Measurements from ENCODE around the gene MARK2. TPM values are rescaled to one million over a fixed set of nuclear protein-coding genes. Genes with fewer than 3 reads are reported as not detected.

Gene MARK2
- total RNA-seq, 1 experiment from 2014 or later: 10.1 TPM

DNA sequence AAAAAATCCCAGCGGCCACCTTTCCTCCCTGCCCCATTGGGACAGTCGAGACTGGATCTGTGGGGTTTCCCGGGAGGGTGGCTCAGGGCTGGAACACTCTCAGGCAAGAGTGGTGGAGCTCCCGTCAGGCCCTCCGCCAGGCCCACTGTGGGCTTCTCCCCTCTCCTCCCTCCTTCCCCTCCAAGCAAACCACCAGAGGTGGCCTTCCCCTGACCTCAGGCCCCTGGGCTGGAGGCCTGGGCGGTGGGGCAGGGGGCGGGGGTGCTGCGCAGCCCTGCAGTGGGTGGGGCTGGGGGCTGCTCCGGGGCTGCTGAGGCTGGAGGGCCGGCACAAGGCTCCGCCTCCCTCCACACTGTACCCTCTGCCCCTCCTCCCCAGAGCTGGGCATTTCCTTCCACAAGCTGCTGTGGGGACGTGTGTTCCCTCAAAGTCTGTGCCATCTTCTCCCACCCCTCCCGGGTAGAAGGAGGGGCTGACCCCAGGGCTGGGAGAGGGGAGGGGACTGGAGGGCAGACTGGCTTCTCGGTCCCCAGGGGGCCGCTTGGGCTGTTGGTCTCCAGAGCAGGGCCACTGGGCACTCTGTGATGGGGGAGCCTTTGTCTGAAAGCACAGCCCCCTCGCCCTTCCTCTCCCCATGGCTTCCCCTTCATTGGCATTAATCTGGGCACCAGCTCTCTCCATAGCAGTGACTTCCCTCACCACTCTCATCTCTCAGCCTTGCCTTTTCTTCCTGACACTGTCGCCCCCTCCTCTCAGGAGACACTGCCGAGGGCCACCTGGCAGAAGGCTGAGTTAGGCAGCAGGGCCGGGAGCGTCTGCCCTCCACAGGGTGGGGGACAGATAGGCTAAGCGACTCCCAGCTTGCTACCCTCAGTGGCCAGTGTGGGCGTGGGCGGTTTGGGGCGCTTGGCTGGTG, 70.9 kb downstream of the MARK2 start:
- no peak for DNase-seq (ENCODE audit: low spot score)

DNA sequence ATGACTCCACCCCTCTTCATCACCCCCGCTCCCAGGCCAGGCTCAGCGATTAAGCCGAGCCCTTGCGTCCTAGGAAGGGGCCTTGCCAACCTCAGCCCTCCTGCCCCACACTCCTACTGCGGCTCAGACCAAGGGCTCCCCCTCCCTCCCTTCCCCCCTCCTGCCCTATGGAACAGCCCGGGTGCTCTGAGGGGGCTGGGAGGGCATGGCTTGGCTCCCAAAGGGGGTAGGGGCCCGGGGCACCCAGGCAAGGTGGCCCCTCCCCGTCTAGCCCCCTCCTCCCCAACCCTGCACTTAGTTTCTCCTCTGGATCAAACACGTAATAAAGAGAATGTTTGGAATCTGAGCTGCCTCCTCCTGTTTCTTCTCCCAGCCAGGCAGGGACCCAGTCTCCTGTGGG, 71.8 kb downstream of the MARK2 start:
- DNase-seq (ENCODE audit: low spot score): no peak

DNA sequence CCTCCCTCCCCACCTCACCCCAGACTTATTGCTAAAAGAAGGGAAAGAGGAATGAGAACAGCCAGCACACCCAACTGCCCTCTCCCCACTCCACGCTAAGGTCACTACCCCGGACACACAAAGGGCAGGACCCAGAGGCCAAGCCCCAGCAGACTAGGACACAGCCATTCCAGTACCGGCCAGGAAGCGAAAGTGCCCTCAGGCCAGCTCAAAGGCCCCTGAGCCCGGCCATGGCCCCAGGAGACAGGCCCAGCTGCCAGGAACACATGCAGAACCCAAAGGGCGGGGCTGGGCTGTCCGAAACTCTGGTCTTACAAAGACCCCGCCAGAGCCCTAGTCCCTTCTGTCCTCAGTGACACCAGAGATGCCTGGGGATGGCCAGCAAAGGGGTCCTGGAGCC, 72.5 kb downstream of the MARK2 start:
- no peak for DNase-seq (ENCODE audit: low spot score)

DNA sequence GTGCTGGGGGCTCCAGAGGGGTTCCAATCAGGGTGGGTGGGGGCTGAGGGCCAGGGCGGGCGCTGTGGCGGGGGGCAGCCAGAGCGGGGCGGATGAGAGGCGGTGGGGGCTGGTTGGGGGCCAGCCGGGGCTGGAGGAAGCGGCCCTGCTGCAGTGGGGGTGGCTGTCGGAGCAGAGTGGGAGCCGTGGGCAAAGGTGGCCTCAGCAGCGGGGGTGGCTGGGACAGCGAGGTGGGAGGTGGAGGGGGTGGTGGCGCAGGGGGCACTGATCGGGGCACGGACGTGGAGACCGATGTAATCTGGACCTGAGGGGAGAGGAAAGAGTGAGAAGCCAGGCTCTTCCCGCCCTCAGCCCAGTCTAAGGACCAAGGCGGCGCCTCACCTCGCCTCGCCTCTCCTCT, 73.0 kb downstream of the MARK2 start:
- DNase-seq (ENCODE audit: low spot score): no peak

DNA sequence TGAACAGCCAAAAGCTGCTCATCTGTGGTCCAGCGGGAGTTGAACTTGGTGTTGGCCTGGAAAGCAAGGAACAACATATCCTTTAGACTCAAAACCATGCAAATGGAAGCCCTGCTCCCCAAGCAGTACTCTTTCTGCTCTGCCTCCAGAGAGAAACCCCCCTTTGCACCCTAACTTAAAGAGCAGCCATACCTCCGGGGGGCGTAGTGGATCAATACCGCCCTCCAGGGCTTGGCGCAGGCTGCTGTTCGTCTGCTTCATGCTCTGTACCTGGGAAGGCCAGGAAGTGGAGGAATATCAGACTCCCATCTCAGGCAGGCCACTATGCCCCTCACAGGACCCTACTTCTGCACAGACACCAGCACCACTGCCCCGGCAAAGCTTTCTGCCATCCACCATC, 73.8 kb downstream of the MARK2 start:
- DNase-seq (ENCODE audit: low spot score): no peak

DNA sequence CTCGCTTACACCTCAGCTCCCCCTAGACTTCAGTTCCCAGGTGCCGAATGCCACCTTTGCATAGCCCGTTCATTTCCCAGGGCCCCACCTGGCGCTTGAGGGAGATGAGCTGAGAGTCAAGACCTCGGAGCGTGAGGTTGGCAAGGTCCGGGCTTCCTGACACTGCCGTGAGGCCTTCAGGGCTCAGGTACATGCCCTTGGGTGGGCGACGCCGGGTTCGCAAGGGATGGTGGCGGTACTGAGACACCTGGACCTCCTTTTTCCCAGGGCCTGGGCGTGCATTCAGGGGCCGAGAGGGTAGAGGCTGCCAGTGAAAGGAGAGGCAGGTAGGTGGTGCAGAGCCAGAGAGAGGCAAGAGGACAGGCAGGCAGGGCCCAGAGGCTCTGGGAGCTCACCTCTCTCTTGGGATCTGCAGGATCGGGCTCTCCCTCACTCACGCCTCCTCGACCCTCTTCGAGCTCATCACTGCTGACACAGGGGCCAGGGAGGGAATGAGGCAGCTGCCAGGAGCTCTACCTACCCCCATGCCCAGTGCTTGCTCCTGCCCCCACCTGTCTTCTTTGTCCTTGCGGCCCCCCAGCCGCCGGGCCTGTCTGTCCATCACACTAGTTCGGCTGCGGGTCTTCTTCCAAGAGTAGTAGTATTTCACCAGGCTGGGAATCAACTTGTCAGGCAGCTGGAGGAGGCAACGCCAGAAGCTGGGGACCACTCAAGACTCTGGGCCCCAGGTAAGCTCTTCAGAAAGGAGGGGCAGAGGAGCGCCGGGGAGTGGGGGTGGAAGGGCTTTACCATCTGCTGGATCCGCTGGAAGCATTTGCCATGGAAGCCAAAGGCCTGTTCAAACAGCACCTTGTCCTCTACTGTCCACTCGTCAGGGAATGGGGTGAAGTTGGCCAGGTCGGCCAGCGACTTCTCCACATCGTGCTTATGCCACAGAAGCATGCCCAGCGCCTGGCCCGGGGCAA, 75.2 kb downstream of the MARK2 start:
- no peak for DNase-seq (ENCODE audit: low spot score)

DNA sequence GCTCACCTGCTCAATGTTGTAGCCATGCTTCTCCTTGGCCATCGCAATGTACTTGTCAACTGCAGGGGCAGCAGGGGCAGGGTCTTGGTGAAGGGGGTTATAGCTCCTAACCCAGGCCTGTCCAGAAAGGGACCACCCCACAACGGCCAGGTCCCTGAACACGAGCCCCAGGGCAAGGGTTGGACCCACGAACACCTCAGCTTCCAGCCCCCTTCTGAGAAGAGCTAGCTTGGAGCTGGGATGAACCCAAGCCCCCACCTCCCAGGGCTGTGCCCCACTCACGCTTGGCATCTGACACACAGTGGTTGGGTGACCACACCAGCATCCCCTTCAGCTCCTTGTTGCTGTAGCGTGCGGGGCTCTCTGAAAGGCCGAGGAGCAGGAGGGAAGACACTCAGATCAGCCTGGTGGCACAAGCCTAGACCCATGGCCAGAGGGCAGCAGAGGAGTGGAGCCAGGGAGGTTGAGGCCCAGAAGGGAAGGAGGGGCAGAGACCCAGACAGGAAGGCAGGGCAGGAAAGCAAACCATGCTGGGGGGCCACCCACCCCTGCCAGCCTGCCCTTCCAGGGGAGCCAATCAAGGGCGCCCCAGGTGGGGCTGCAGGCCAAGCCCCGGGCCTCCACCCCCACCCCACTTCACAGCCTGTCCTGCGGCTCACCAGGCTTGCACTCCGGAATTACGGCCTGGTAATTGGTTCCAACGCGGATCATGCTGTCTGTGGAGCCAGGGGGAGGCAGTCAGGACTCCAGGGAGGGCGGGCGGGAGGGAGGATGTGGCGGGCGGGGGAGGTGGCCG, 76.2 kb downstream of the MARK2 start:
- no peak for DNase-seq (ENCODE audit: low spot score)

DNA sequence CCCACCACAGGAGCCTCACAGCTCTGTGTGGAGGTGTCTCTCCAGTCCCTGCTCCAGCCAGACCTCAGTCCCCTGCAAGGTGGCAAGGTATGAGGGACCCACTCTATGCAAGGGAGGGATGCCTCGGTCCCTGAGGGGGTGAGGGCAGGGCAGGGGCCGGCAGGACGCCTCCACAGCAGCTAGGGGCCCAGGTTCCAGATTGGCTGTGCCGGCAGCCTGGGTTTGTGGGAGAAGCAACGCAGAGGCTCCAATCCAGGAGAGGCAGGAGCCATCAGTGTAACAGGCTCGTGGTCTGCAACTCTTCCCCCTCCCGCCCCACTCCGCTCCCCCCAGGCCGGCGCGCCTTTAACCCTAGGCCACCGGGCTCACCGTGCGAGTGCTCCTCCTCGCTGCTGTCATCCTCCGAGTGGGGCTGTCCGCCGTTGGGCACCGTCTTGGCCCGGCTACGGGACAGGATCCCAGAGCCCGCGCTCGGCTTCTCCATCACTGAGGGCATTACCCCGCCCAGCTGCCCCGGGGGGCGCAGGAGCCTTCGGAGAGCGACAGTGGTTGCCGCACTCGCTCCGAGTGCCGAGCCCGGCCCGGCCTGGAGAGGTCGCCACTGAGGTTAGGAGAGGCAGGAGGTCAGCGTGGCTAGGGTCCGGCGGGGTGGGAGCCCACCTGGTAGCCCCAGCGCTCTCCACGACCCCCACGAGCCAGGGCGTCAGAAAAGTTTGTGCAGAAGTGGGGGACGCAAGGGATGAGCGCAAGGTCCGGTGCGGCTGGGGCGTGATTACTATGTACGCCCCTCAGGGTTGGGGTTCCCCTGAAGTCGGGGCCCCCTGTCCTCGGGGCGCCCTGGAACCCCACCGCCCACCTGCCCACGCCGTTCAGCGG, 77.3 kb downstream of the MARK2 start:
- no peak for DNase-seq (ENCODE audit: low spot score)

DNA sequence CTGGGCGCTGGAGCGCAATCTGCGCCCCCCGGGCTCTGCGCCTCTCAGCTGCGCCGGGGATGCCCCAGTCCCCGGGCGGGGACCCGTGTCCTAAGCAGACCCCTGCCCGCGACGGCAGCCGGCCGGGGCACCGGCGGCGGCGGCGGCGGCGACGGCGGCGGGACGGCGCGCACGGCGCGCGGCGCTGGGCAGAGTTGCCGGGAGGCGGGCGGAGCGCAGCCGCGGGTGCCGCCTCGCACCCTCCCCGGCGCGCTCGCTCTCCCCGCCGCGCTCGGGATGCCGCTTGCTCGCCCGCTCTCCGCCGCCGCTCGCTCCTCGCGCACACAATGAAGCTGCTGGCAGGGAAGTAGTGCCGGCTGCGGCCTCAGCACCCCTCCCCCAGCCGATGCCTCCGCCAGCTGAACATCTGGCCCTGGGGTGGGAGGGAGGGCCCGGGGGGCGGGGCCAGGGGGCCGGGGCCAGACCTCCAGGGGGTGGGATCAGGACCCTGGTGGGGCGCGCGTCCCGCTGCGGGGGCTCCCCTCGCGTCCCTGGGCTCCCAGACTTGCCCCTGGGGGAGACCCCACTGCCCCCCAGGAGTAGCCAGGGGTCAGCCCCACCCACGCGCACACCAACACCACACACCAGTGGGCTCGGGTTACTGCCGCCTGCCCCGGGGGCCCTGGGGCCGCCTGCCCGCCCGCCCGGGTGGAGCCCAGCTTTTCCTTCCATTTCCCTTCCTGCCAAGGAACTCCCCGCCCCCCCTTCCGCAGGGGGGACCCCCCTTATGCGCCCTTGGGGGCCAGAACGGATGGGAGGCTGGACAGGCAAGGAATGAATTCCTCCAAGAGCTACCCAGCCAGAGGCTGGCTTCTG, 78.2 kb downstream of the MARK2 start, which contains the start of gene RCOR2:
RCOR2 (minus strand) TSS at position 328 of the 855 bp plus-strand sequence. CDS start 708 bp downstream, outside the sequence.
- peak; percentile 75 for DNase-seq (ENCODE audit: low spot score)

DNA sequence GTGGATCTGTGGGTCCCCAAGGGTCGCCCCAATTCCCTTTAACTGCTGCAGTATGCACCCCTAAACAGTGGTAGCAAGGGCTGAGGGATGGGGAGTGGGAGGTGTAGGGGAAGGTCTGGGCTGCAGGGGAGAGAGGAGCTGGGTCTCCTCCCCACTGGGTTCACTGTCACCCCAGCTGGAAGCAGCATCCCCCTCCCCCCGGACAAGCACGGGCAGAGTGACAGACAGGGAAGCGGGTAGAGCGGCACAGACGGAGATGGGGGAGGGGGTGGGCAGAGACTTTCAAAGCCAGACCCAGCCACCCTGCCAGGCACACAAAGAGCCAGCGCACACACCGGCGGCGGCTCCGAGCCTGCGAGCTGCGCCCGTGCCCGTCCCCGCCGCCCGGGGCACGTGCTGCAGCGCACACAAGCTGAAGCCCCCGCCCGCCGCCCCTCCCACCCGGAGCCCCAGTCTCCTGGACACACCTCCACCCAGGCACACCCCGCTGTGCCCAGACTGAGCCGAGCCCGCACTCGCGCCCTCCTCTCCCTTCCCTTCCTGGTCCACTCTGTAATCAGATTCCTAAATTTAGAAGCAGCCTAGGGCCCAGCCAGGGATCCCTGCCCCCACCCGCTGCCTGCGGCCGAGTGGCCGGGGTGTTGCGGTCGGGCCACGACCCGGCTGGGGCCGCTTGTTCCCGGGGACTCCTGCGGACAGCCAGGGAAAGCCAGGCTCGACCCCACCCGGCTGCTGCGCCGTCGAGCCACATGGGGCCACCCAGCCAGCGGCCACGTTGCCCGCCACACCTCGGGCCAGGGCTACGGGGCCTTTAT, 79.0 kb downstream of the MARK2 start:
- no peak for DNase-seq (ENCODE audit: low spot score)

DNA sequence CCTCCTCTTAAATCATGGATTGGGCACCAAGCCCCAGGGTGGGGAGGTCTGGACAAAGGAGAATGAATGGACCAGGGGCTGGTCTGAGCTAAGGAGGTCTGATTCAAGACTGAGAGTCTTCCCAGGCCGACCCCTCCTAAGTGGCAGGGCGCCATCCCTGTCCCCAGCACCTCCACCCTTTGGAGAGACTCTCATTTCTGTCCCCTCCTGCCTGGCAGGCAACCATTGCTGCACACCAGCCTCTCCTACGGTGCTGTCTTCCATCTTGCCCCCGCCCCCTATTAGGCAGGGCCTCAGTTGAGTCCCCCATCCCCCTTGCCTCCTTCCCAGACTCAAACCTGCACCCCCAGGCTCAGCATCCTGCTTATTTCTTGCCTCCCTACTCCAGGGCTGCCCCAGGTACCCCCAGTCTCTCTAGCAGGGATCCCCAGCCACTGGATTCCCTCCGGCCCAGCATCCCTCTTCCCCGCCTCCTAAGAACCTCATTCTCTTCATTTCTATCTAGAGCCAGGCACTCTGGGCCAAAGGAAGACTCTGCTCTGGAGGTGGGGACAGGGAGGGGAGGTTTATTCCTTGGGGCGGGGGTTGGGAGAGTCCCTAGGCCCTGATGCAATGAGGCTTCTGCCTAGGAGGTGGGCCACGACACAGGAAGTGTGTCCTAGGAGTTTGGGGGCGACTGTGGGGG, 79.7 kb downstream of the MARK2 start:
- no peak for DNase-seq (ENCODE audit: low spot score)

DNA sequence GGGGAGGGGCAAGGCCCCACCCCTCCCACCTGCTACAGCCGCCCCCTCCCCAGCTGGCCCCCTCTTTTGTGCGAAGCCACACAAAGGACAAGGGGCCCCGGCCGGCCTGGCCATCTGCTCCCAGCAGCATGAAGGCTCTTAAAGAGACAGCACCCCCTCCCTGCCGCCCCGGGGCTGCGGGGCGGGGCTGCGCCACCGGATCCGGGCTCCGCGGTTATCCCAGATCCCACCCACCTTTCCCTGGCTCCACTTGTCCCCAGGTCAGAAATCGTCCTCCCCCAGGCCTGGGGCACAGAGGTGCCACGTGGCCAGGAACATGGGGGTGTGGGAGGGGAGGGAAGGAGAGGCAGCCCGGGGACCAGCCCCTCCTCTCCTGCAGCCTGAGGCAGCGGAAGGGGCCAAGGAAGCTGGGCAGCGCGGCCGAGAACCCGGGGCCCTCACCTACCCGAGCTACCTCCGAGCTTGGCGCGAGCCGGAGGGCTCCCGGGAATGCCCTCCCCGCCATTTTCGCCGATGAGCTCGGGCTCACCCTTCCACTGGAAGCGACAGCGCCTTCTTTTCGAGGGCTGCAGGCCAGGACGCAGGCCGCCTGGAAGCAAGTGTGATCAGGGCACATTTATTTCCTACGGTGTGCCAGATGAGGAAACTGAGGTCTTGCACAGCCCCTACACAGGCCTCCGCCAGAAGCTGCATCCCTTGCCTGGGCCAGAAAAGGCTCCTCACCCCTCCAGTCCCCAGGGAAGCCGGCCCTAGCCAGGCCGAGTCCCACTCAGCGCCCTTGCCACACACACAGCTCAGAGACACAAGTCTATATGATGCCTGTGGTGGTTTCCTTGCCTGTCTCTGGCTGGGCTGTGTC, 80.6 kb downstream of the MARK2 start:
- no peak for DNase-seq (ENCODE audit: low spot score)

DNA sequence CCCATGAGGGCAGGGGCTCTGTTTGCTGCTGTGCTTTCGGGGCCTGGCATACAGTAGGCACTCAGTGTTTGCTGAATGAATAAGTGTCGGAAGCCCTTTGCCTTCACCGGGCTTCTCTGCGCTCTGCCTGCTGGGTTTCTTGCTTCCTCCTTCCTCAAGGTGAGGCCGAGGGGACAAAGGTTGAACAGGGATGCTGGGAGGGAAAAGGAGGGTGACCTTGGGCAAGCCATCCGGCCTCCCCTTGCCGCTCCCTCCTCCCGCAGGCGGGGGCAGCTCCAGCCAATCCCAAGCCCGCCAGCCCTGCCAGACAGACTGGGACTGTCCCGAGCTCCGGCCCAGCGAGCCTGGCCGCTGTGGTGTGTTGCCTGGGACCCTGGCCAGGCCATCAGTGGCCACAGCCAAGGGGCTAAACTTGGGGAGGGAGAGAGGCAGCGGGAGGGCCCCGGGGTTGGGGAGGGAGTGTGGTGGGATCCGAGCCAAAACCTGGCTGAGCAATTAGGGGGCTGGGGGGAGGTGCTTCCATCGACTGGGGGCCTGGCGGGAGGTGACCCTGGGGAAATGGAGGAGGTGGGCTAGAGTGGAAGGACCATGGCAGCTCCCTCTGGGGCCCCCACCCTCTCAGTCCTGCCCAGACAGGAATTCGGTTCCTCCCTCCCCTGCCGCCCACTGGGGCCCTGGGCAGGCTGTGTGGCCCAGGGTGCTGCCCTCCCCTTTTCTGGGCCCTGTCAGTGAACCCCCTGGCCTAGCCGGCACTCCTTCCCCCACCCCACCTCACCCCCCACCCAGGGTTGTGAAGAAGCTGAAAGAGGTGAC, 81.4 kb downstream of the MARK2 start:
- DNase-seq (ENCODE audit: low spot score): no peak

DNA sequence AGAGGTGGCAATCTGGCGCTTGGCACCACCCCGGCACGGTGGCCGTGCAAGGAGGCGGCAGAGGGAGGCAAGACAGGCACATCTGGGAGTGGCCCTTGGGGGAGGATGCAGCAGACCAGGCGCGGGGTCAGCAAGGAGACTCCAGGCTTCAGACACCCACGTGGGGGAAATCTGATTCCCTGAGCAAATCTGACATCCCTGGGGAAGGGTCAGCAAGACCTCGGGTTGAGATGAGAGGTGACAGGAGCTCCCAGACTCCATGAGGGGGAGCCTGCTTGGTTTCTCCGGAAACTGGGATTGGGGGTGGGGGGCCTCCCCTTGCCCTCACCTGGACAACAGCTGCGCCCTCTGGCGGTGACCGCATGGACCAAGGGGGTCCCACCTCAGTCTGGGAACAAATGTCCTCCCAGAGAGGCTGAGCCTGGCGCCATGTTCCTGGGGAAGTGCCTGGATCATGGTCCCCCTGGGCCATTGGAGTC, 82.1 kb downstream of the MARK2 start:
- no peak for DNase-seq (ENCODE audit: low spot score)

DNA sequence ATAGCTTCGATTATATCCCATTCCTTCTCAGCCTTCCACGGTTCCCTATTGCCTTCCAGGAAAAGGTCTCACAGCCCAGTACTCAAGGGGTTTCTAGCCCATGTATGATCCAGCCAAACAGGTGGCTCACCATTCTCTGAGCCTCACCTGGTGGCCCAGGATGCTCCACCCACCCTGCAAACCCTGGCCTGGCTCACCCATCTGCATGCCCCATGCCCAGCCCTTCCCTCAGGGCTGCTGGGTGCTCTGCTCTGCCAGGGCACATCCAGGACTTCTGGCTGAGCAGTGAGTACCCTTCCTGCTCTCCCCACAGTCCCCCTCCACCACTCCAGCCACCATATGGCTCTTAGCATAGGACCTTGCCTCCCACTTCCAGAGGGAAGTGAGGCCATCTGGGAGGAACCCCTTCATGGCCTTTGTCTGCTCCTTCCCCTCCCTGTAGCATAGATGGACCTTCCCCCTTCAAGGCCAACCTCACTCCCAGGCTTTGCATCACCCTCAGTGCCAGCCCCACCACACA, 83.8 kb downstream of the MARK2 start:
- DNase-seq (ENCODE audit: low spot score): no peak

DNA sequence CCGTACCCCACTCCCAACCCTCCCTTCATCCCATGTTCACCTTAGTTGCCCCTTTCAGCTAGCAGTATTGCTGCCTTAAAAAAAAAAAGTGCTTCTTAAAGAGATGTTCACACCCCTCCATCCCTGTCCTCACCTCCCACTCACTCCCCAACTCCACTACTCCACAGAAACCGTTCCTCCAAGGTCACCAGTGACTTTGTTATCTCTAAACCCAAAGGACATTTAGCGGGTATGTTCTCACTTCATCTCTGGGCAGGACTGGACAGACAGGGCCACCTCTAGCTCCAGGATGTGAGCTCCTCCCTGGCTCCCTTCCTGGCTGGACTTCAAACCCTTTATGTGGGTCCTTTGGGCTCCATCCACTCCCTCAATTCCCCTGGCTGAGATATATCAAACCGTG, 84.4 kb downstream of the MARK2 start:
- no peak for DNase-seq (ENCODE audit: low spot score)
